Measurements from ENCODE around the gene PRR36. TPM values are rescaled to one million over a fixed set of nuclear protein-coding genes. Genes with fewer than 3 reads are reported as not detected.

Gene PRR36
- total RNA-seq = under 1 TPM; 0.08 to 0.10 TPM

DNA sequence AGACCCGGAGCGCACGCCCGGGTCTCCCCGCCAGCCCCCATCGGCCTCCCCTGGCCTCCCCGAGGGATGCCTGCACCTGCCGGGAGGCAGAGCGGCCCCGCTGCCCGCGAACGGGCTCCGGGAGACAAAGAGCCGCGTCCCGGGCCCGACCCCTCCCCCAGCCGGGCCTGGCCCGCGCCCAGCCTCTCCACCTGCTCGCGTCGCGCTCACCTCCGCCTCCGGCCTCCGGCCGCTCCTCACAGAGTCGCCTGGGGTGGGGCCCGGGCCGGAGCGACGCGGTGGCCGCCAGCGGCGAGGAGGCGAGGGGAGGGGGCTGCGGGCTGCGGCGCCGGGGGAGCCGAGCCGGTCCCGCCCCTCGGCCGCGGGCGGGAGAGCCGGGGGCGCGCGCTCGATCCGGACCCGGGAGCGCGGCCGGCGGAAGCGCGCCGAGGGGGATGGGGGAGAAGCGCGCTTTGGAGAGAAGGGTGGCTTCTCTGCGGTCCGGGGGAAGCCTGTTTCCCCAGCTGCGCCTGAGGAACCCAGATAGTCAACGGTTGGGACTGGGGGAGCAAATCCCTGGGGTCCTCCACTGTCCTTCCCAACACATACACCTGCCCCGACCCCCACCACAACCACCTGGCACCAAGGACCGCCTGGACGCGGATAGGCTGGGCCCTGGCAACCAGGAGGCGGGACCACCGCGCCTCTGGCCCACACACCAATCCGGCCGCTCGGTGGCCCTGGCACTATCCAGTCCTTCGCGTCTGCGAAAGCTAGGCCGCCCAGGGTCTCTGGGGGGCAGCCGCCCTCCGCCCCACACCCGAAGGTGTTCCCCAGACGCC lies at the start of gene PRR36:
TSS of gene PRR36 (minus strand) at position 315 of the 821 bp plus-strand sequence. CDS start 701 bp downstream, outside the sequence.
- Mint-ChIP-seq H3K4me1 (ENCODE audit: low read depth) (peaks cover 34% of the 10 kb centered on the region), H3K9me3 (ENCODE audit: insufficient read depth) (no peaks in the 10 kb centered on the region), H3K27me3 (ENCODE audit: low read depth) (peaks cover 29% of the 10 kb centered on the region), H3K27ac (no peak within 1 kb of the TSS), H3K4me3 (peak within 1 kb of the TSS; percentile 43), H3K36me3 (ENCODE audit: low read depth) (no peaks in the 10 kb centered on the region)
- DNase-seq (no peak), ATAC-seq (no peak)
- ChIA-PET CTCF (no interaction called here), POLR2A (no interaction called here)

DNA sequence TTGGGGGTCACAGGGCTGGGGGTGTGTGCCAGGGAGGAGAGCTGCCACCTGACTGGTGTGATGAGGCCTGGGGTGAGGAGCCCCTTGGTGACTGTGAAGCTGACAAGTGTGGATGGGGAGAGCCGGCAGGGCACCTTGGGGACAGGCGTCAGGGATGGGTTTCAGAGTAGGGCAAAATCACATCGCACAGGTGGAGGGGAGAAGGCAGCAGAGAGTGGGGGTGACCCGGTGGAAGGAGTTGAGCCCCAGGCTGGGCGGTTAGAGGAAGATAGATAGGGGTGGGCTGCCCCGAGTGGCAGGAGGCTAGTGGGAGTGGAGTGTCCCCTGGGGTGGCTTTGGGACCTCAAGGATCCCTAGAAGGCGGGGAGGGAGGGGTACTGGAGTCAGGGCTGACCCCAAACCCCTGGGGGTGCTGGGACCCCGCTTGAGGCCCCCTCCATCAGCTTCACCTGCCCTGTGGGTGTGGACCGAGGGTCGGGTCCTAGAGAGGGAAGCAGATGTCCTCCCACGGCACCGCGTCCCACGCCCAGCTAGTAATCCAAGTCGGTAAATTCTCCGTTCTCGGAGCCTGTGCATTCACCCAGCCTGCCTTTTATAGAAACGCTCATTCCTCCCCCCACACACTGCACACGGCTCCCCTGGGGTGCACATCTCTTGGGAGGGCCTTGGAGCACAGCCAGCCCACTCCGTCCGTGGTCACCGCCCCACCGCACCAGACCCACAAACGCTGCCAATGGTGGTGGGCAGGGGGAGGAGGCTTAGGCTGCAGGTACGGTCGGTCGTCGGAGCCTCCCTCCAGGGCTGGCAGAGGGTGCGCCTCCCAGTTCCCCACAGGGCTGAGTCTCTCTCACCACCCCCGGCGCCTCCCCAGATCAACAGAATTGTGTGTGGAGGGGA lies 49.4 kb upstream of the PRR36 start:
- Mint-ChIP-seq H3K27me3 (ENCODE audit: low read depth) (peaks cover 9% of the 10 kb centered on the region), H3K36me3 (ENCODE audit: low read depth) (peaks cover 8% of the 10 kb centered on the region), H3K9me3 (ENCODE audit: insufficient read depth) (no peaks in the 10 kb centered on the region), H3K4me3 (no peak overlapping the region), H3K27ac (peak overlapping the region; percentile 52), H3K4me1 (ENCODE audit: low read depth) (peaks cover 33% of the 10 kb centered on the region)
- no peak for ATAC-seq
- POLR2A ChIA-PET = no interaction called here
- CTCF ChIA-PET = interaction anchor here (0.7 to 0.8 kb wide), 2 partner anchors 20 to 54 kb away, joined by 3 to 4 read pairs; partner anchors contain the start of gene MAP2K7
- no peak for DNase-seq

GRCh38 chr19:7922836-7923195 lies 48.6 kb upstream of the PRR36 start:
- H3K9me3 Mint-ChIP-seq (ENCODE audit: insufficient read depth) = no peaks in the 10 kb centered on the region
- ATAC-seq (no peak), DNase-seq (no peak)
- no peak overlapping the region for H3K4me3 Mint-ChIP-seq
- H3K36me3 Mint-ChIP-seq (ENCODE audit: low read depth) = peaks cover 8% of the 10 kb centered on the region
- H3K27me3 Mint-ChIP-seq (ENCODE audit: low read depth) = peaks cover 14% of the 10 kb centered on the region
- peaks cover 38% of the 10 kb centered on the region for H3K4me1 Mint-ChIP-seq (ENCODE audit: low read depth)
- POLR2A ChIA-PET = no interaction called here
- CTCF ChIA-PET = no interaction called here
- no peak overlapping the region for H3K27ac Mint-ChIP-seq

GRCh38 chr19:7921967-7922835 lies 48.0 kb upstream of the PRR36 start:
- no peaks in the 10 kb centered on the region for H3K9me3 Mint-ChIP-seq (ENCODE audit: insufficient read depth)
- ATAC-seq (no peak), DNase-seq (no peak)
- POLR2A ChIA-PET = no interaction called here
- peaks cover 18% of the 10 kb centered on the region for H3K27me3 Mint-ChIP-seq (ENCODE audit: low read depth)
- H3K27ac Mint-ChIP-seq = no peak overlapping the region
- CTCF ChIA-PET = interaction anchor here (2.7 to 3.2 kb wide), 2 partner anchors 22 to 53 kb away, joined by 20 to 40 read pairs; partner anchors contain the start of gene TIMM44
- peak overlapping the region; percentile 38 for H3K4me3 Mint-ChIP-seq
- peaks cover 42% of the 10 kb centered on the region for H3K4me1 Mint-ChIP-seq (ENCODE audit: low read depth)
- peaks cover 8% of the 10 kb centered on the region for H3K36me3 Mint-ChIP-seq (ENCODE audit: low read depth)

GRCh38 chr19:7921302-7921966 lies 47.2 kb upstream of the PRR36 start:
- CTCF ChIA-PET = interaction anchor here (0.7 to 3.2 kb wide), 6 partner anchors 8 to 52 kb away, joined by 3 to 40 read pairs (median 14); partner anchors contain the start of genes MAP2K7 and TIMM44
- H3K4me1 Mint-ChIP-seq (ENCODE audit: low read depth) = peaks cover 44% of the 10 kb centered on the region
- H3K9me3 Mint-ChIP-seq (ENCODE audit: insufficient read depth) = no peaks in the 10 kb centered on the region
- ATAC-seq = no peak
- H3K36me3 Mint-ChIP-seq (ENCODE audit: low read depth) = peaks cover 10% of the 10 kb centered on the region
- DNase-seq = no peak
- peaks cover 22% of the 10 kb centered on the region for H3K27me3 Mint-ChIP-seq (ENCODE audit: low read depth)
- H3K4me3 Mint-ChIP-seq = peak overlapping the region; percentile 96
- POLR2A ChIA-PET = interaction anchor here (1.0 to 2.6 kb wide), 3 partner anchors 8 to 22 kb away, joined by 3 to 17 read pairs (median 9); partner anchors contain the start of genes MAP2K7 and TIMM44
- H3K27ac Mint-ChIP-seq = peak overlapping the region; percentile 94

DNA sequence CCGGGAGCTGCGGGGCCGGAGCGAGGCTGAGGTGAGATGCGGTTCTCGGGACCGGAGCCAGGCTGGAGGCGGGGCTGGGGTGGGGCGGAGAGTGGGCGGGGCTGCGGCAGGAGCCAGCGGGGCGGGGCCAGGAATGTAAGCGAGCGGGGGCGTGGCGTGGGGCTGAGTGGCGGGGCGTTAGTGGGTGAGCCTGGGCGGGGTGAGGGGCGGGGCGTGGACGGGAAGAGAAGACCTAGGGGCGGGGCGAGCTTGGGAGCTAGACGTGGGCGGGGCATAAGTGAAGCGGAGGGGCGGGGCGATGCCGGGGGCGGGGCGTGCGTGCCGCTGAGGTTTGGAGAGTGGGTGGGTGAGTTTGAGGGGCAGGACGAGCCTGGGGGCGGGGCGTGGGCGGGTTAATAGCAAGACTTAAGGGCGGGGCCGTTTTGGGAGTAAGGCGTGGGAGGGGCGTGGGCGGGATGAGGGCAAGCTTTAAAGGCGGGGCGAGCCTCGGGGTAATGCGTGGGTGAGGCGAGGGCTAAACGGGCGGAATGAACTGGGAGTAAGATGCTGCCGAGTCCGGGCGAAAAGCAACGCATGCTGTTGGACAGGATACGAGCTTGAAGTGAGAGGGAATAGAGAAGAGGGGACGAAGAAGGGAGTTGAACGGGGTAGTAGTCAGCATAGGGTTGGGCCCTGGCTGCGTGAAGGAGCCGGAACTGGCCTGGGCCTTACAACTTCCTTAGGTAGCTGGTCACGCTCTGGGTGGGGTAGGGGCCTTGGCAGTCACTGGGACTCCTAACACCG lies 46.5 kb upstream of the PRR36 start:
- peaks cover 26% of the 10 kb centered on the region for H3K27me3 Mint-ChIP-seq (ENCODE audit: low read depth)
- ATAC-seq (peak; percentile 55), DNase-seq (peak; percentile 100)
- POLR2A ChIA-PET = interaction anchor here (1.0 to 2.6 kb wide), 8 partner anchors 8 to 292 kb away, joined by 3 to 17 read pairs (median 5); partner anchors contain the start of genes MAP2K7, PET100, TIMM44 and XAB2
- peak overlapping the region; percentile 94 for H3K27ac Mint-ChIP-seq
- peaks cover 10% of the 10 kb centered on the region for H3K36me3 Mint-ChIP-seq (ENCODE audit: low read depth)
- CTCF ChIA-PET = interaction anchor here (0.6 to 3.2 kb wide), 11 partner anchors 8 to 352 kb away, joined by 3 to 40 read pairs (median 7); partner anchors contain the start of genes MAP2K7, TIMM44 and TRAPPC5
- H3K9me3 Mint-ChIP-seq (ENCODE audit: insufficient read depth) = no peaks in the 10 kb centered on the region
- H3K4me3 Mint-ChIP-seq = peak overlapping the region; percentile 96
- H3K4me1 Mint-ChIP-seq (ENCODE audit: low read depth) = peaks cover 45% of the 10 kb centered on the region

GRCh38 chr19:7919610-7920518 lies 45.7 kb upstream of the PRR36 start, which contains the start of gene SNAPC2:
TSS of gene SNAPC2 (plus strand) at chr19:7920338. CDS start at chr19:7920367, 29 bp downstream.
- CTCF ChIA-PET = interaction anchor here (0.6 to 3.2 kb wide), 11 partner anchors 9 to 352 kb away, joined by 3 to 40 read pairs (median 7); partner anchors contain the start of genes MAP2K7, TIMM44 and TRAPPC5
- POLR2A ChIA-PET = interaction anchor here (0.6 to 2.6 kb wide), 9 partner anchors 8 to 291 kb away, joined by 3 to 17 read pairs (median 5); partner anchors contain the start of genes MAP2K7, PET100, TIMM44 and XAB2
- DNase-seq = peak; percentile 98
- Mint-ChIP-seq H3K27ac (peak within 1 kb of the TSS; percentile 94), H3K36me3 (ENCODE audit: low read depth) (peaks cover 10% of the 10 kb centered on the region), H3K9me3 (ENCODE audit: insufficient read depth) (no peaks in the 10 kb centered on the region), H3K27me3 (ENCODE audit: low read depth) (peaks cover 30% of the 10 kb centered on the region), H3K4me1 (ENCODE audit: low read depth) (peaks cover 47% of the 10 kb centered on the region), H3K4me3 (peak within 1 kb of the TSS; percentile 96)
- peak; percentile 79 for ATAC-seq

- Mint-ChIP-seq H3K27ac (no peak overlapping the region), H3K4me1 (ENCODE audit: low read depth) (peaks cover 45% of the 10 kb centered on the region), H3K36me3 (ENCODE audit: low read depth) (peaks cover 10% of the 10 kb centered on the region), H3K27me3 (ENCODE audit: low read depth) (peaks cover 30% of the 10 kb centered on the region), H3K4me3 (peak overlapping the region; percentile 96), H3K9me3 (ENCODE audit: insufficient read depth) (no peaks in the 10 kb centered on the region)
- ATAC-seq = no peak
- ChIA-PET POLR2A (interaction anchor here (0.6 to 2.6 kb wide), 9 partner anchors 10 to 289 kb away, joined by 3 to 17 read pairs (median 6); partner anchors contain the start of genes MAP2K7 and TIMM44), CTCF (interaction anchor here (1.1 to 3.2 kb wide), 8 partner anchors 10 to 57 kb away, joined by 3 to 40 read pairs (median 9); partner anchors contain the start of genes MAP2K7 and TIMM44)
- no peak for DNase-seq
Observed at GRCh38 chr19:7918615-7919421, 44.6 kb upstream of the PRR36 start.

Measured in activated CD8-positive, alpha-beta T cell treated with anti-CD3 and anti-CD28 coated beads, Interleukin-2, amount 10 ng/mL, durations not matched to agents 7 days and 5 days (primary cell).